Fibroblast of lung (primary cell): ENCODE measurements around the gene DNAAF2. TPM values are rescaled to one million over a fixed set of nuclear protein-coding genes. Genes with fewer than 3 reads are reported as not detected.

Experiments used
- DNase-seq, 2 donors: peaks; one replicate each; pipeline versions ENCODE4 v3.0.0 to v3.0.0-alpha.2; 2010; ENCODE audit warnings: low read depth in 2 of 2
- H2AFZ ChIP-seq: 2 replicates; pipeline ENCODE4 v1.5.1; 2012; ENCODE audit warnings: low read length, control low read depth, inconsistent platforms
- H3K27ac ChIP-seq: 2 replicates; pipeline ENCODE4 v1.5.1; 2011; ENCODE audit warnings: low read length, control low read depth; ENCODE audit not compliant: insufficient read depth
- H3K27me3 ChIP-seq: 2 replicates; pipeline ENCODE4 v1.5.1; 2011; ENCODE audit warnings: mild to moderate bottlenecking, low read length; ENCODE audit not compliant: control insufficient read depth, insufficient read depth
- H3K36me3 ChIP-seq: 2 replicates; pipeline ENCODE4 v1.5.1; 2011; ENCODE audit warnings: low read length; ENCODE audit not compliant: control insufficient read depth, insufficient read depth
- H3K4me1 ChIP-seq: 2 replicates; pipeline ENCODE4 v1.5.1; 2011; ENCODE audit warnings: low read length; ENCODE audit not compliant: control insufficient read depth, insufficient read depth; ENCODE audit errors: extremely low read depth
- H3K4me2 ChIP-seq: 2 replicates; pipeline ENCODE4 v1.5.1; 2011; ENCODE audit warnings: low read length, control low read depth; ENCODE audit not compliant: insufficient read depth; ENCODE audit errors: extremely low read depth
- H3K4me3 ChIP-seq, 4 experiments: fragments of 200-600 bp in 1 of 4; sonication (generic) in 1 of 4; replicated peaks in 1 of 4; 2 replicates each; pipeline ENCODE4 v1.5.1; 2011 to 2016; ENCODE audit warnings: low read length in 4 of 4, low read depth in 3 of 4, mild to moderate bottlenecking in 3 of 4, control low read depth in 2 of 4, inconsistent platforms in 1 of 4, mixed read lengths in 1 of 4; ENCODE audit not compliant: insufficient read depth in 1 of 4; ENCODE audit errors: control extremely low read depth in 1 of 4
- H3K79me2 ChIP-seq: 2 replicates; pipeline ENCODE4 v1.5.1; 2012; ENCODE audit warnings: mild to moderate bottlenecking, low read length, inconsistent platforms; ENCODE audit not compliant: control insufficient read depth, insufficient read depth
- H3K9ac ChIP-seq: 2 replicates; pipeline ENCODE4 v1.5.1; 2011; ENCODE audit warnings: mild to moderate bottlenecking, low read length, control low read depth; ENCODE audit not compliant: insufficient read depth
- H3K9me3 ChIP-seq: 2 replicates; pipeline ENCODE4 v1.5.1; 2012; ENCODE audit warnings: low read depth, low read length; ENCODE audit not compliant: control insufficient read depth, insufficient read depth
- H4K20me1 ChIP-seq: 2 replicates; pipeline ENCODE4 v1.5.1; 2011; ENCODE audit warnings: low read length; ENCODE audit not compliant: control insufficient read depth, insufficient read depth; ENCODE audit errors: extremely low read depth
- CTCF ChIP-seq, 2 donors: IDR thresholded peaks in 1 of 2; conservative IDR thresholded peaks in 1 of 2; 1 replicate in 1 of 2; 2 replicates in 1 of 2; pipeline ENCODE4 v1.5.1; 2011 to 2012; ENCODE audit warnings: low read length in 2 of 2, control low read depth in 1 of 2, inconsistent platforms in 1 of 2, low read depth in 1 of 2, mild to moderate bottlenecking in 1 of 2
- EZH2 ChIP-seq: IDR thresholded peaks from 2 replicates; pipeline ENCODE4 v1.5.1; 2012; ENCODE audit warnings: low read length, control low read depth, mild to moderate bottlenecking; ENCODE audit errors: missing control alignments
- polyA plus RNA-seq, 2 donors: library from polyadenylated mRNA; depleted of rRNA in 1 of 2; stranded (reverse) in 1 of 2; unstranded in 1 of 2; fragments of >200 nt; gene quantifications; 2 replicates each; pipeline ENCODE4 v1.2.1, GENCODE V29; 2011 to 2012; ENCODE audit warnings: missing spikeins in 1 of 2
- total RNA-seq: library from RNA; depleted of rRNA; stranded (reverse); fragments of >200 nt; gene quantifications from 2 replicates; pipeline ENCODE4 v1.2.1, GENCODE V29; 2014

Gene DNAAF2
- total and polyA plus RNA-seq, 2 donors (not counting 1 experiment from before 2014, with no cell fraction given) = 6.5 to 9.1 TPM

GRCh38 chr14:49622022-49622607 lies 12.9 kb downstream of the DNAAF2 start:
- no peak for TF ChIP-seq CTCF (conservative IDR thresholded peaks at IDR 0.05 in 1 of 2, IDR thresholded peaks at IDR 0.05 in 1 of 2; ENCODE audit: low read depth in 1 of 2, low read length in 2 of 2)
- TF ChIP-seq EZH2 = no peak
- H3K9me3 ChIP-seq = no peaks in the 10 kb centered on the region

GRCh38 chr14:49621114-49621881 lies 13.7 kb downstream of the DNAAF2 start:
- peaks cover 12% of the 10 kb centered on the region for H3K4me1 ChIP-seq
- H3K27ac ChIP-seq = peak overlapping the region; percentile 98
- TF ChIP-seq CTCF (conservative IDR thresholded peaks at IDR 0.05 in 1 of 2, IDR thresholded peaks at IDR 0.05 in 1 of 2; ENCODE audit: low read depth in 1 of 2, low read length in 2 of 2) (no peak), EZH2 (no peak)
- H3K4me3 ChIP-seq = peak overlapping the region; percentile 84 to 98 (median 95)
- peak overlapping the region; percentile 89 for H3K9ac ChIP-seq
- no peaks in the 10 kb centered on the region for H3K9me3 ChIP-seq
- H3K36me3 ChIP-seq = peaks cover 6% of the 10 kb centered on the region
- H4K20me1 ChIP-seq = no peaks in the 10 kb centered on the region
- peak overlapping the region; percentile 86 for H2AFZ ChIP-seq
- peak; percentile 59 to 68 for DNase-seq
- no peaks in the 10 kb centered on the region for H3K27me3 ChIP-seq
- H3K4me2 ChIP-seq = peak overlapping the region; percentile 80
- peaks cover 64% of the 10 kb centered on the region for H3K79me2 ChIP-seq

More at GRCh38 chr14:49622022-49622607, 12.9 kb downstream of the DNAAF2 start:
- Histone ChIP-seq H3K4me1 (peaks cover 8% of the 10 kb centered on the region), H3K79me2 (peaks cover 64% of the 10 kb centered on the region), H3K27me3 (no peaks in the 10 kb centered on the region), H3K4me3 (peak overlapping the region; percentile 84 to 98 (median 95)), H4K20me1 (no peaks in the 10 kb centered on the region), H3K36me3 (peaks cover 6% of the 10 kb centered on the region), H3K4me2 (peak overlapping the region; percentile 80), H3K27ac (no peak overlapping the region), H2AFZ (no peak overlapping the region), H3K9ac (no peak overlapping the region)
- no peak for DNase-seq
